ENCODE measurements around the gene ANTXRL. TPM values are rescaled to one million over a fixed set of nuclear protein-coding genes. Genes with fewer than 3 reads are reported as not detected.
"Not testable (repeated sequence)": the region's sequence is repeated elsewhere in the genome, so short reads cannot be mapped to it uniquely, and the experiment has no call there.

ANTXRL gene
- total and polyA plus RNA-seq, 2 experiments from 2014 or later = not detected

GRCh38 chr10:46300370-46300711 lies 13.5 kb downstream of the ANTXRL start:
- not testable (repeated sequence) for DNase-seq (ENCODE audit: low spot score); H3K4me3 Mint-ChIP-seq; ATAC-seq

GRCh38 chr10:46301056-46301645 lies 14.4 kb downstream of the ANTXRL start:
- H2AFZ ChIP-seq = no peak overlapping the region
- no peak overlapping the region for H3K4me3 Mint-ChIP-seq
- no peaks in the 10 kb centered on the region for H3K79me2 ChIP-seq (replicated peaks; ENCODE audit: insufficient read depth)
- no peak overlapping the region for H3K27ac Mint-ChIP-seq
- H3K27ac ChIP-seq (ENCODE audit: low read depth) = no peak overlapping the region
- DNase-seq (ENCODE audit: low spot score) (no peak), ATAC-seq (no peak)
- H3K36me3 ChIP-seq (ENCODE audit: insufficient read depth) = no peaks in the 10 kb centered on the region
- H3K4me1 Mint-ChIP-seq = peaks cover 10% of the 10 kb centered on the region
- no peaks in the 10 kb centered on the region for H3K9me2 ChIP-seq (ENCODE audit: insufficient read depth)
- no peak overlapping the region for H3K4me2 ChIP-seq
- H3K36me3 Mint-ChIP-seq (ENCODE audit: low read depth) = no peaks in the 10 kb centered on the region
- H4K20me1 ChIP-seq (replicated peaks; ENCODE audit: insufficient read depth) = no peaks in the 10 kb centered on the region
- H3K4me3 ChIP-seq = no peak overlapping the region
- H3K4me1 ChIP-seq (ENCODE audit: insufficient read depth) = no peaks in the 10 kb centered on the region
- no peaks in the 10 kb centered on the region for H3K9me3 Mint-ChIP-seq
- H3F3A ChIP-seq (replicated peaks; ENCODE audit: low read depth) = no peaks in the 10 kb centered on the region
- no peaks in the 10 kb centered on the region for H3K27me3 ChIP-seq (ENCODE audit: insufficient read depth)
- peaks cover 5% of the 10 kb centered on the region for H3K27me3 Mint-ChIP-seq (ENCODE audit: insufficient read depth, low read depth, poor library complexity)
- TF ChIP-seq ZNF331 (CRISPR knock-in tag; IDR thresholded peaks at IDR 0.05; ENCODE audit: low read depth) (no peak), REST (IDR thresholded peaks at IDR 0.05; ENCODE audit: unreplicated experiment) (no peak), EZH2 (IDR thresholded peaks at IDR 0.05; ENCODE audit: low read depth, unreplicated experiment) (no peak), POLR2AphosphoS5 (IDR thresholded peaks at IDR 0.05; ENCODE audit: low read depth) (no peak), JUNB (IDR thresholded peaks at IDR 0.05; ENCODE audit: unreplicated experiment) (no peak), ZNF114 (CRISPR knock-in tag; IDR thresholded peaks at IDR 0.05) (no peak), CREB1 (CRISPR knock-in tag; IDR thresholded peaks at IDR 0.05; ENCODE audit: low read depth) (no peak), CTCF (conservative IDR thresholded peaks at IDR 0.05; ENCODE audit: low read depth in 2 of 2) (no peak), NANOG (IDR thresholded peaks at IDR 0.05; ENCODE audit: borderline replicate concordance) (no peak), EZH2phosphoT487 (IDR thresholded peaks at IDR 0.05; ENCODE audit: unreplicated experiment) (no peak), STAT1 (IDR thresholded peaks at IDR 0.05; ENCODE audit: unreplicated experiment) (no peak)

More at GRCh38 chr10:46300370-46300711, 13.5 kb downstream of the ANTXRL start:
- not testable (repeated sequence) for H3K27me3 Mint-ChIP-seq (ENCODE audit: insufficient read depth, low read depth, poor library complexity); H3K9me2 ChIP-seq (ENCODE audit: insufficient read depth); H3K79me2 ChIP-seq (replicated peaks; ENCODE audit: insufficient read depth); H3F3A ChIP-seq (replicated peaks; ENCODE audit: low read depth); H3K27ac Mint-ChIP-seq; H3K27ac ChIP-seq (ENCODE audit: low read depth); H4K20me1 ChIP-seq (replicated peaks; ENCODE audit: insufficient read depth); H3K4me3 ChIP-seq; H3K4me1 ChIP-seq (ENCODE audit: insufficient read depth); H3K36me3 ChIP-seq (ENCODE audit: insufficient read depth); H3K36me3 Mint-ChIP-seq (ENCODE audit: low read depth); H3K27me3 ChIP-seq (ENCODE audit: insufficient read depth); H2AFZ ChIP-seq; H3K9me3 Mint-ChIP-seq; H3K4me2 ChIP-seq
- peaks cover 10% of the 10 kb centered on the region for H3K4me1 Mint-ChIP-seq

Measured in GM23338 (cell line).